GM12873 (cell line): ENCODE measurements around the gene UGT1A10.

ENCODE experiments used
- CTCF ChIP-seq: IDR thresholded peaks from 2 replicates; pipeline ENCODE4 v1.5.1; 2012; ENCODE audit warnings: low read depth, mild to moderate bottlenecking, moderate library complexity, low read length, control low read depth; ENCODE audit not compliant: insufficient read depth; ENCODE audit errors: missing control alignments

UGT1A10 gene

GRCh38 chr2:233807966-233808935 is 172.0 kb downstream of the UGT1A10 start:
- no peak for TF ChIP-seq CTCF

- no peak for TF ChIP-seq CTCF
Measured at GRCh38 chr2:233810385-233810784, 174.1 kb downstream of the UGT1A10 start.

- TF ChIP-seq CTCF: no peak
Measured at GRCh38 chr2:233811087-233811486, 174.8 kb downstream of the UGT1A10 start.

- no peak for TF ChIP-seq CTCF
Measured at GRCh38 chr2:233811732-233812131, 175.5 kb downstream of the UGT1A10 start.

GRCh38 chr2:233813236-233814055 is 177.2 kb downstream of the UGT1A10 start:
- TF ChIP-seq CTCF: no peak

- TF ChIP-seq CTCF: no peak
Measured at GRCh38 chr2:233814056-233814835, 178.0 kb downstream of the UGT1A10 start.
